ENCODE measurements around the gene MRPL4.

MRPL4 gene

DNA sequence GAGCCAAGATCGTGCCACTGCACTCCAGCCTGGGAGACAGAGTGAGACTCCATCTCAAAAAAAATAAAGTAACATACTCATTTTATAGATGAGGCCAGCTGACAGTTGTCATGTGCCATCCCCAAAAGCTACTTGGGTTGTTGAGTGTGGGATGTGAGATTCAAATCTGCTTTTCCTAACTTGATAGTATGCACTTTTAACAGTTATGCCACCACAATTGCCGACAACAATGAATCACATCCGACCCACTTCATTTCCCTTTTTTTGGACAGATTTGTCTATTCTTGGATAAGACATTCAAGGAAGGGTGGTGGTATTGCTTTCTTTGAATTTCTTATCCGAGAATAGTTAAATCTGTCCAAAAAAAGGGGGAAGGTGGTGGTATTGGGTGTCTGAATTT, 41.0 kb upstream of the MRPL4 start:
- no peaks in the 10 kb centered on the region for H3K9me3 ChIP-seq (ENCODE audit: low read length)
- no peak overlapping the region for H3K4me3 ChIP-seq (ENCODE audit: low read depth, low read length, poor library complexity, severe bottlenecking)
- H3K4me2 ChIP-seq (ENCODE audit: low read length), result no peak overlapping the region
- no peaks in the 10 kb centered on the region for H3K4me1 ChIP-seq (ENCODE audit: insufficient read depth, low read length, severe bottlenecking)
- TF ChIP-seq, protein P1, sequence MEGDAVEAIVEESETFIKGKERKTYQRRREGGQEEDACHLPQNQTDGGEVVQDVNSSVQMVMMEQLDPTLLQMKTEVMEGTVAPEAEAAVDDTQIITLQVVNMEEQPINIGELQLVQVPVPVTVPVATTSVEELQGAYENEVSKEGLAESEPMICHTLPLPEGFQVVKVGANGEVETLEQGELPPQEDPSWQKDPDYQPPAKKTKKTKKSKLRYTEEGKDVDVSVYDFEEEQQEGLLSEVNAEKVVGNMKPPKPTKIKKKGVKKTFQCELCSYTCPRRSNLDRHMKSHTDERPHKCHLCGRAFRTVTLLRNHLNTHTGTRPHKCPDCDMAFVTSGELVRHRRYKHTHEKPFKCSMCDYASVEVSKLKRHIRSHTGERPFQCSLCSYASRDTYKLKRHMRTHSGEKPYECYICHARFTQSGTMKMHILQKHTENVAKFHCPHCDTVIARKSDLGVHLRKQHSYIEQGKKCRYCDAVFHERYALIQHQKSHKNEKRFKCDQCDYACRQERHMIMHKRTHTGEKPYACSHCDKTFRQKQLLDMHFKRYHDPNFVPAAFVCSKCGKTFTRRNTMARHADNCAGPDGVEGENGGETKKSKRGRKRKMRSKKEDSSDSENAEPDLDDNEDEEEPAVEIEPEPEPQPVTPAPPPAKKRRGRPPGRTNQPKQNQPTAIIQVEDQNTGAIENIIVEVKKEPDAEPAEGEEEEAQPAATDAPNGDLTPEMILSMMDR (IDR thresholded peaks at IDR 0.05; ENCODE audit: low read length), result no peak
- TF ChIP-seq EZH2 (IDR thresholded peaks at IDR 0.05; ENCODE audit: borderline replicate concordance, low read length), result no peak
- no peaks in the 10 kb centered on the region for H3F3A ChIP-seq (ENCODE audit: insufficient read depth, low read length)
- H4K20me1 ChIP-seq (ENCODE audit: insufficient read depth, low read length), result no peaks in the 10 kb centered on the region
- H3K79me2 ChIP-seq (ENCODE audit: insufficient read depth, low read length), result no peaks in the 10 kb centered on the region
- H3K27me3 ChIP-seq (ENCODE audit: insufficient read depth, low read length), result no peaks in the 10 kb centered on the region
- H2AFZ ChIP-seq (ENCODE audit: low read length), result no peak overlapping the region
- H3K9me2 ChIP-seq (ENCODE audit: low read depth, low read length), result no peaks in the 10 kb centered on the region
- no peak overlapping the region for H3K27ac ChIP-seq (ENCODE audit: low read depth, low read length, poor library complexity, severe bottlenecking)
- H3K36me3 ChIP-seq (ENCODE audit: insufficient read depth, low read length), result no peaks in the 10 kb centered on the region; the same call in 1 of the 2 replicates
- no peak overlapping the region for H3K9ac ChIP-seq (ENCODE audit: low read length)

DNA sequence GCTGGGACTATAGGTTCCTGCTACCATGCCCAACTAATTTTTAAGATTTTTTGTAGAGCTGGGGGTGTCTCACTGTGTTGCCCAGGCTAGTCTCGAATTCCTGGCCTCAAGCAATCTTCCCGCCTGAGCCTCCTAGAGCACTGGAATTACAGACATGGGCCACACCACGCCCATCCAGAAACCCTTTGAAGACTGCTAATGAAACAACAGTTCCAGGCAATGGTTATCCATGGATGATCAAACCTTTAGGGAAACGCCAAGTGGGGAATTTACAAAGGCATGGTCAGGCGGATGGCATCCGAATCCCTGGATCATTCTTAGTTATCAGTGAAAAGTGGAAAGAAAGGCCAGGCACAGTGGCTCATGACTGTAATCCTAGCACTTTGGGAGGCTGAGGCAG, 40.3 kb upstream of the MRPL4 start:
- Histone ChIP-seq H3F3A (ENCODE audit: insufficient read depth, low read length) (no peaks in the 10 kb centered on the region), H3K9ac (ENCODE audit: low read length) (no peak overlapping the region), H3K27me3 (ENCODE audit: insufficient read depth, low read length) (no peaks in the 10 kb centered on the region), H3K4me1 (ENCODE audit: insufficient read depth, low read length, severe bottlenecking) (no peaks in the 10 kb centered on the region), H3K9me3 (ENCODE audit: low read length) (no peaks in the 10 kb centered on the region), H3K9me2 (ENCODE audit: low read depth, low read length) (no peaks in the 10 kb centered on the region), H2AFZ (ENCODE audit: low read length) (no peak overlapping the region), H3K36me3 (ENCODE audit: insufficient read depth, low read length) (peaks cover 5% of the 10 kb centered on the region), H3K4me3 (ENCODE audit: low read depth, low read length, poor library complexity, severe bottlenecking) (no peak overlapping the region), H3K27ac (ENCODE audit: low read depth, low read length, poor library complexity, severe bottlenecking) (no peak overlapping the region), H3K79me2 (ENCODE audit: insufficient read depth, low read length) (no peaks in the 10 kb centered on the region), H3K4me2 (ENCODE audit: low read length) (no peak overlapping the region), H4K20me1 (ENCODE audit: insufficient read depth, low read length) (no peaks in the 10 kb centered on the region)
- TF ChIP-seq, protein P1 (IDR thresholded peaks at IDR 0.05; ENCODE audit: low read length), result no peak
- no peak for TF ChIP-seq EZH2 (IDR thresholded peaks at IDR 0.05; ENCODE audit: borderline replicate concordance, low read length)

DNA sequence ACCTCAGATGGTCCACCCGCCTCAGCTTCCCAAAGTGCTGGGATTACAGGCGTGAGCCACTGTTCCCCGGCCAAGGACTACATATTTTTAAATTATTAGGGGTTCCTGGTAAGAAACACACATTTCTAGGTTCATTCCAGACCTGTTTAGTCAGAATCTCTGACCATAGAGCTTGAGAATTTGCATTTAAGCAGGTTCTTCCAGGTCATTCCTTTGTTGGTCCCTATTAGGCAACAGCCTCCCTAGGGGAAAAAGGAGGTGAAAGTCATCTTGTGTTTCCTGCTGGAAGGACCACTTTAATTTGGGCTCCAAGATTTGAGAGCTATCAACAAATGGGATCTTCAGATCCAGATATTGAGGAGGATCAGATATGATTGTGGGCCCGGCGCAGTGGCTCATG, 37.2 kb upstream of the MRPL4 start:
- Histone ChIP-seq H3K36me3 (ENCODE audit: insufficient read depth, low read length) (peaks cover 21% of the 10 kb centered on the region), H3K4me2 (ENCODE audit: low read length) (no peak overlapping the region), H3K9me3 (ENCODE audit: low read length) (no peaks in the 10 kb centered on the region), H3F3A (ENCODE audit: insufficient read depth, low read length) (no peaks in the 10 kb centered on the region), H2AFZ (ENCODE audit: low read length) (no peak overlapping the region), H3K9me2 (ENCODE audit: low read depth, low read length) (no peaks in the 10 kb centered on the region), H3K4me1 (ENCODE audit: insufficient read depth, low read length, severe bottlenecking) (peaks cover 12% of the 10 kb centered on the region), H3K4me3 (ENCODE audit: low read depth, low read length, poor library complexity, severe bottlenecking) (no peak overlapping the region), H3K27ac (ENCODE audit: low read depth, low read length, poor library complexity, severe bottlenecking) (no peak overlapping the region), H3K9ac (ENCODE audit: low read length) (no peak overlapping the region), H3K79me2 (ENCODE audit: insufficient read depth, low read length) (no peaks in the 10 kb centered on the region), H3K27me3 (ENCODE audit: insufficient read depth, low read length) (no peaks in the 10 kb centered on the region), H4K20me1 (ENCODE audit: insufficient read depth, low read length) (no peaks in the 10 kb centered on the region)
- TF ChIP-seq, protein P1 (IDR thresholded peaks at IDR 0.05; ENCODE audit: low read length), result no peak
- TF ChIP-seq EZH2 (IDR thresholded peaks at IDR 0.05; ENCODE audit: borderline replicate concordance, low read length), result no peak

Data from OCI-LY1 (cell line).